Panc1 (cell line): ENCODE results near the gene RPH3AL. TPM values are rescaled to one million over a fixed set of nuclear protein-coding genes. Genes with fewer than 3 reads are reported as not detected.

ENCODE experiments used
- ATAC-seq: fragments of 200-7000 bp; cut with Tn5 transposase; 2 replicates; pipeline ENCODE4 v1.9.1; 2020; ENCODE audit warnings: mild to moderate bottlenecking, moderate library complexity
- BruUV-seq: library from RNA; stranded (reverse); fragments of 400-500 nt; replicated peaks from 2 replicates; lab custom pipeline; 2021; lab: Mats Ljungman, UMichigan
- CTCF ChIA-PET: fragments of 300-600 bp; sonication (Branson Sonifier 250); formaldehyde crosslinking; loops from one replicate; lab custom pipeline; 2022; ENCODE audit warnings: antibody characterized with exemption; lab: Charles Lee
- POLR2A ChIA-PET: fragments of 300-600 bp; sonication (Branson Sonifier 250); formaldehyde crosslinking; loops from one replicate; lab custom pipeline; 2022; ENCODE audit warnings: antibody characterized with exemption; lab: Charles Lee
- DNase-seq: peaks from one replicate; pipeline ENCODE4 v3.0.0-alpha.2; 2010; ENCODE audit warnings: low read depth, low spot score
- H3K27ac ChIP-seq: 2 replicates; pipeline ENCODE4 v1.5.1; 2011; ENCODE audit warnings: mild to moderate bottlenecking, low read length, inconsistent platforms
- H3K27me3 ChIP-seq: fragments of 200-500 bp; sonication (Bioruptor generic); 2 replicates; pipeline ENCODE4 v1.6.0; 2014; ENCODE audit warnings: low read length, inconsistent platforms; ENCODE audit not compliant: control insufficient read depth, insufficient read depth
- H3K36me3 ChIP-seq: fragments of 200-500 bp; sonication (Bioruptor generic); 2 replicates; pipeline ENCODE4 v1.5.1; 2014; ENCODE audit warnings: inconsistent platforms, mild to moderate bottlenecking, low read length, moderate library complexity; ENCODE audit not compliant: control insufficient read depth, insufficient read depth
- H3K4me1 ChIP-seq: 2 replicates; pipeline ENCODE4 v1.5.1; 2011; ENCODE audit warnings: inconsistent platforms, mild to moderate bottlenecking, low read length, moderate library complexity; ENCODE audit not compliant: control insufficient read depth, insufficient read depth
- H3K4me3 ChIP-seq, 2 experiments: 2 replicates each; pipeline ENCODE4 v1.5.1; 2011 to 2012; ENCODE audit warnings: low read depth in 2 of 2, low read length in 2 of 2, mild to moderate bottlenecking in 2 of 2, inconsistent platforms in 1 of 2, moderate library complexity in 1 of 2
- H3K9me3 ChIP-seq: fragments of 200-500 bp; sonication (Bioruptor generic); 2 replicates; pipeline ENCODE4 v1.5.1; 2014; ENCODE audit warnings: low read depth, mild to moderate bottlenecking, inconsistent platforms, low read length, moderate library complexity; ENCODE audit not compliant: control insufficient read depth, insufficient read depth
- CTCF ChIP-seq: fragments of 450-650 bp; IDR thresholded peaks from 2 replicates; pipeline ENCODE4 v1.5.1; 2017; ENCODE audit warnings: mild to moderate bottlenecking
- POLR2AphosphoS5 ChIP-seq: IDR thresholded peaks from 2 replicates; pipeline ENCODE4 v1.6.1; 2012; ENCODE audit warnings: mild to moderate bottlenecking, low read depth, low read length, moderate library complexity
- REST ChIP-seq, 2 experiments: IDR thresholded peaks; 2 replicates each; pipeline ENCODE4 v1.6.1; 2011 to 2012; ENCODE audit warnings: low read depth in 2 of 2, control low read depth in 1 of 2, low read length in 1 of 2, mild to moderate bottlenecking in 1 of 2, moderate library complexity in 1 of 2; ENCODE audit not compliant: insufficient read depth in 1 of 2
- SIN3A ChIP-seq: IDR thresholded peaks from 2 replicates; pipeline ENCODE4 v1.6.1; 2012; ENCODE audit warnings: low read depth, mild to moderate bottlenecking, low read length, moderate library complexity, borderline replicate concordance; ENCODE audit not compliant: insufficient read depth
- TCF7L2 ChIP-seq: IDR thresholded peaks from 2 replicates; pipeline ENCODE4 v1.6.1; 2011; ENCODE audit warnings: mild to moderate bottlenecking, low read depth, low read length, inconsistent platforms
- in situ Hi-C: cut with HindIII; loops from 2 replicates; pipeline ENCODE4 v1.10.0; 2016; ENCODE audit warnings: low sequenced_read_pairs, low pct_unique_long_range_greater_than_20kb
- intact Hi-C: fragments of 100-400 bp; cut with micrococcal nuclease; formaldehyde crosslinking; loops from one replicate; pipeline ENCODE4 v1.10.0; 2022; ENCODE audit not compliant: unreplicated experiment
- total RNA-seq: library from RNA; stranded (reverse); gene quantifications from one replicate; pipeline ENCODE4 v1.2.1, GENCODE V29; 2021; ENCODE audit not compliant: unreplicated experiment

RPH3AL gene
- total RNA-seq, 1 experiment from 2014 or later, result 2.2 TPM

GRCh38 chr17:253091-253846 is 99.3 kb downstream of the RPH3AL start:
- H3K4me1 ChIP-seq, result no peaks in the 10 kb centered on the region
- intact Hi-C loops, result no loop called here
- H3K4me3 ChIP-seq, result no peak overlapping the region
- no peaks in the 10 kb centered on the region for H3K36me3 ChIP-seq
- no peak for ATAC-seq
- no TSS peak for BruUV-seq
- H3K27ac ChIP-seq, result no peak overlapping the region
- in situ Hi-C loops, result no loop called here
- CTCF ChIA-PET, result no interaction called here
- H3K9me3 ChIP-seq, result no peaks in the 10 kb centered on the region
- H3K27me3 ChIP-seq, result no peaks in the 10 kb centered on the region
- TF ChIP-seq TCF7L2, result no peak
- no peak for TF ChIP-seq REST (IDR thresholded peaks at IDR 0.05; ENCODE audit: insufficient read depth in 1 of 2, low read depth in 2 of 2, low read length in 1 of 2)
- no peak for TF ChIP-seq SIN3A
- no peak for TF ChIP-seq CTCF
- TF ChIP-seq POLR2AphosphoS5, result no peak
- POLR2A ChIA-PET, result no interaction called here
- DNase-seq, result no peak

GRCh38 chr17:252456-252855 is 100.2 kb downstream of the RPH3AL start:
- no peaks in the 10 kb centered on the region for H3K9me3 ChIP-seq
- intact Hi-C loops (no loop called here), in situ Hi-C loops (no loop called here)
- CTCF ChIA-PET, result no interaction called here
- no peak for DNase-seq
- POLR2A ChIA-PET, result no interaction called here
- H3K4me3 ChIP-seq, result no peak overlapping the region
- ATAC-seq, result no peak
- no peaks in the 10 kb centered on the region for H3K36me3 ChIP-seq
- H3K4me1 ChIP-seq, result no peaks in the 10 kb centered on the region
- no peak overlapping the region for H3K27ac ChIP-seq
- H3K27me3 ChIP-seq, result no peaks in the 10 kb centered on the region
- TF ChIP-seq SIN3A (no peak), TCF7L2 (no peak), POLR2AphosphoS5 (no peak), REST (IDR thresholded peaks at IDR 0.05; ENCODE audit: insufficient read depth in 1 of 2, low read depth in 2 of 2, low read length in 1 of 2) (no peak), CTCF (no peak)
- no TSS peak for BruUV-seq
